ENCODE results near the gene SVIL.

- TF ChIP-seq, protein P1, sequence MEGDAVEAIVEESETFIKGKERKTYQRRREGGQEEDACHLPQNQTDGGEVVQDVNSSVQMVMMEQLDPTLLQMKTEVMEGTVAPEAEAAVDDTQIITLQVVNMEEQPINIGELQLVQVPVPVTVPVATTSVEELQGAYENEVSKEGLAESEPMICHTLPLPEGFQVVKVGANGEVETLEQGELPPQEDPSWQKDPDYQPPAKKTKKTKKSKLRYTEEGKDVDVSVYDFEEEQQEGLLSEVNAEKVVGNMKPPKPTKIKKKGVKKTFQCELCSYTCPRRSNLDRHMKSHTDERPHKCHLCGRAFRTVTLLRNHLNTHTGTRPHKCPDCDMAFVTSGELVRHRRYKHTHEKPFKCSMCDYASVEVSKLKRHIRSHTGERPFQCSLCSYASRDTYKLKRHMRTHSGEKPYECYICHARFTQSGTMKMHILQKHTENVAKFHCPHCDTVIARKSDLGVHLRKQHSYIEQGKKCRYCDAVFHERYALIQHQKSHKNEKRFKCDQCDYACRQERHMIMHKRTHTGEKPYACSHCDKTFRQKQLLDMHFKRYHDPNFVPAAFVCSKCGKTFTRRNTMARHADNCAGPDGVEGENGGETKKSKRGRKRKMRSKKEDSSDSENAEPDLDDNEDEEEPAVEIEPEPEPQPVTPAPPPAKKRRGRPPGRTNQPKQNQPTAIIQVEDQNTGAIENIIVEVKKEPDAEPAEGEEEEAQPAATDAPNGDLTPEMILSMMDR (IDR thresholded peaks at IDR 0.05; ENCODE audit: low read length): no peak
- no peak for TF ChIP-seq EZH2 (IDR thresholded peaks at IDR 0.05; ENCODE audit: borderline replicate concordance, low read length)
Observed at GRCh38 chr10:29586509-29586908, 48.3 kb downstream of the SVIL start.

Measured in OCI-LY1 (cell line).